Measurements from ENCODE around the gene THTPA.
"Not testable (repeated sequence)": the region's sequence is repeated elsewhere in the genome, so short reads cannot be mapped to it uniquely, and the experiment has no call there.

Gene THTPA

DNA sequence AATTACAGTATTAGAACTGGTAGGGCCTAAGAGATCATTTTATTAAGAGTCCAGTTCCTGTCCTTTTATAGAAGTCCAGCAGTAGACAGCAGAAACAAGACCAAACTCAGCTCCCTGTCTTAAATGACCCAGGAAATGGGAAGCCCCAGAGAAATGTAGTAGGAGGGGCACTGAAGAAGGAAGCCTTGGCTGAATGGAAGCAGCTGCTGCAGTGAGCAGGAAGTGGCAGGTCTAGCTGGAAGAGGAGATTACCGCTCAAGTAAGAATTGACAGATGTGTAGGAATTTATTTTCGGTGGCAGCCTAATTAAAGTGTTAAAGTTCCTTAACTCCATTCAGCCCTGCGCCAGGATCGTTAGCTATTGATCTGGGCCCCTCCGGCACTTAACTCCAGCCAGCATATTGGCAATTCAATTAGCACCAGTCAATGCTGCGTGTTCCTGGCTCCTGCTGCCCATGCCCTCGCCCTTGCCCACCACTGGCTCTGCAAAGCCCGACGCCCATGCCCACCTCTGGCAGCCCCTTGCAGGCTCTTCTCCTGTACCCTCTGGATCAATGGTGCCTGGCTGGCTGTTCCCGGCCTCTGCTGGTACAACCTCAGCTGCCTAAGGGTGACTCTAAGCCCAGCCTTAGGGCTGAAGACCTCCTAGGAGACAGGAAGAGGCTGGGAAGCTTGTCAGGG is 25.6 kb upstream of the THTPA start:
- no peaks in the 10 kb centered on the region for H3K27me3 ChIP-seq
- no peak for TF ChIP-seq Cebpa-rat (IDR thresholded peaks at IDR 0.05)
- H3K4me3 ChIP-seq = no peak overlapping the region
- peak overlapping the region in 6 of 11 experiments; percentile 12 to 38 (median 25); a peak in 3 of 22 replicates for H3K9ac ChIP-seq
- peak overlapping the region; percentile 57 to 90 (median 83) for H3K4me2 ChIP-seq
- H4K20me1 ChIP-seq = peaks cover 0 to 9% (median 0%) of the 10 kb centered on the region in 11 experiments; a peak in 1 of 22 replicates
- H3K27ac ChIP-seq = peak overlapping the region in 10 of 11 experiments; percentile 28 to 67 (median 56); a peak in 19 of 22 replicates
- H3K36me3 ChIP-seq = peaks cover 0 to 36% (median 8%) of the 10 kb centered on the region in 11 experiments; a peak in 10 of 22 replicates
- H3K4me1 ChIP-seq = peaks cover 18 to 22% (median 21%) of the 10 kb centered on the region in 10 experiments
- no peaks in the 10 kb centered on the region for H3K9me3 ChIP-seq (replicated peaks in 1 of 11)

DNA sequence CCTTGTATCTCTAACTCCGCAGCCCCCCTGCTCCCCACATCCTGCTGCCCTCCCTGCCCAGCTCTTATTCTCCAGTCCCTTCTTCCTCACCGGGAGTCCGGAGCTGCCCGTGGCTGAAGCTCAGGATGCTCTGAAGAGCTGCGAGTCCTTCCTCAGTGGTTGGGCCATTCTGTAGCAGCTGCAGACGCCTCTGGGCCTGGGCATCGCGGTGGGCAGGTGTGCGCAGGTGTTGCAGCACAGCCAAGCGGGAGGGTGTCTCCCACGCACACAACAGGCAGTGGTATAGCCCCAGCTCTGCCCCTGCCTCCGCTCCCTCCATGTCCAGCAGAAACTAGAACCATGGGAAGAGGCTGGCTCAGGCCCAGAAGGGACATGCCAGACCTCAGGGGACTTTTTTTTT is 24.7 kb upstream of the THTPA start:
- no peak overlapping the region for H3K4me3 ChIP-seq
- peaks cover 0 to 28% (median 4%) of the 10 kb centered on the region in 11 experiments; a peak in 10 of 22 replicates for H3K36me3 ChIP-seq
- H3K27me3 ChIP-seq = no peaks in the 10 kb centered on the region
- peaks cover 0 to 5% (median 0%) of the 10 kb centered on the region in 11 experiments; a peak in 1 of 22 replicates for H4K20me1 ChIP-seq
- no peaks in the 10 kb centered on the region for H3K9me3 ChIP-seq (replicated peaks in 1 of 11)
- no peak for TF ChIP-seq Cebpa-rat (IDR thresholded peaks at IDR 0.05)
- H3K4me2 ChIP-seq = peak overlapping the region; percentile 57 to 90 (median 83); a peak in 21 of 22 replicates
- H3K9ac ChIP-seq = peak overlapping the region in 4 of 11 experiments; percentile 12 to 36 (median 22); a peak in 1 of 22 replicates
- H3K4me1 ChIP-seq = peaks cover 18 to 22% (median 21%) of the 10 kb centered on the region in 10 experiments
- peak overlapping the region in 8 of 11 experiments; percentile 28 to 67 (median 58); a peak in 9 of 22 replicates for H3K27ac ChIP-seq

DNA sequence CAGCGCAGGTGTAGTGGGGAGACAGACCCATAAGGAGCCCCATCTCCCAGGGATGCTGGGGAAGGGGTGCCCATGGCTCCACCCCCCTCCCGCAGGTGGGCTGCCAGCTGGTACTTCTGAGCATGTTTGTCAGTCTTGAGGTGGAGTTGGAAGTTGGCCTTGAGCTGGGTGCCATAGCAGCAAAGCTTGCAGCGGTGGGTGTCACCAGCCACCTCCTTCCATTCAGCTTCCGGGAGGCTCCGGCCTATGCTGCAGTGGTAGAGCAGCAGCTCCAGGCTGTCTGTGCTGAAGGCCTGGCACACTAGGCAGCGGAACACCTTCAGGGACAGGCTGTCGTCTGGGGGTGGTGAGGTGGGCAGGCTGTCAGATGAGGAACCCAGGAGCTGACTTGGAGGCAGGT is 23.4 kb upstream of the THTPA start:
- Histone ChIP-seq H3K4me1 (peaks cover 18 to 27% (median 23%) of the 10 kb centered on the region in 10 experiments), H3K4me3 (no peak overlapping the region), H3K27ac (no peak overlapping the region), H3K4me2 (no peak overlapping the region), H3K9ac (no peak overlapping the region), H3K27me3 (no peaks in the 10 kb centered on the region), H3K9me3 (replicated peaks in 1 of 11) (no peaks in the 10 kb centered on the region), H4K20me1 (no peaks in the 10 kb centered on the region), H3K36me3 (peaks cover 0 to 28% (median 0%) of the 10 kb centered on the region in 11 experiments; a peak in 8 of 22 replicates)
- no peak for TF ChIP-seq Cebpa-rat (IDR thresholded peaks at IDR 0.05)

DNA sequence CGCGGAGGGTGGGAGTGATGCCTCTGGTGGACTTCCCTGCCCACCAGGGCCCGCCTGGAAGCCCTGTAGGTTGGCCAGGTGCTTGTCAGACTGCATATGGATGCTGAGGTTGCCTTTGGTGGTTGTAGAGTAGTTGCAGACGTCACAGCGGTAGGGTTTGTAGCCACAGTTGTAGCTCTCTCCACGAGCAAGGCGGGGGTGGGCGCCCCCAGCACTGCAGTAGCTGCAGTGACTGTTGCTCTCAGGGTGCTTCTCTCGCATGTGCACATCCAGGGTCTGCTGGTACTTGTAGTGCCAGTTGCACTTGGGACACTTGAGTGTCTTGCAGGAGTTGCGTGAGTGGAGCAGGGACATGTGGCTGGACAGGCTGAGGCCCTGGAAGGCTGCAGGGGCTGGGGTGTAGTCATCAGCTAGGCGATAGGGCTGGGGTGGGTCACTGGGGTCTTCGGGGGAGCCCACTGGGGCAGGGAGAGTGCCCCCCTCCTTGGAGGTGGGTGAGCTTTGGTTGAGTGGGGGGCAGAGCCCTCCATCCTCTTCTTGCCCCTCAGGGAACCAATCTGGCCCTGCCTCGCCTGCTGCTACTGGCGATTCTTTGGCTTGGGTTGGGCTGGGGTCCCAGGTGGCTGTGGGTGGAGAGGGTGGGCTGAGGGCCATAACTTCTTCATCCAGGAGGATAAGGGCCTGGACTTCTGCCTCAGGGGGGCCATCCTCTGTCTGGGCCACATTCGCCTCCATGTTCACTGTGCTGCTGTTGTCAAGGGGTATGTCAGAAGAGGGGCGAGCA is 22.2 kb upstream of the THTPA start:
- H3K27me3 ChIP-seq = no peaks in the 10 kb centered on the region

GRCh38 chr14:23535943-23536342 is 20.1 kb upstream of the THTPA start:
- Histone ChIP-seq H3K36me3 (peaks cover 0 to 28% (median 0%) of the 10 kb centered on the region in 11 experiments; a peak in 8 of 22 replicates), H3K9me3 (replicated peaks in 1 of 11) (no peaks in the 10 kb centered on the region), H3K4me2 (no peak overlapping the region), H3K9ac (no peak overlapping the region), H3K4me3 (no peak overlapping the region), H4K20me1 (no peaks in the 10 kb centered on the region), H3K27ac (no peak overlapping the region), H3K27me3 (no peaks in the 10 kb centered on the region), H3K4me1 (peaks cover 6 to 18% (median 13%) of the 10 kb centered on the region in 10 experiments)
- TF ChIP-seq Cebpa-rat (IDR thresholded peaks at IDR 0.05) = no peak

More for the DNA sequence above, 22.2 kb upstream of the THTPA start:
- no peak overlapping the region for H3K4me2 ChIP-seq
- H3K9ac ChIP-seq = no peak overlapping the region
- no peaks in the 10 kb centered on the region for H4K20me1 ChIP-seq
- peaks cover 18 to 30% (median 26%) of the 10 kb centered on the region in 10 experiments for H3K4me1 ChIP-seq
- H3K36me3 ChIP-seq = peaks cover 0 to 28% (median 0%) of the 10 kb centered on the region in 11 experiments; a peak in 8 of 22 replicates
- H3K27ac ChIP-seq = no peak overlapping the region
- no peak for TF ChIP-seq Cebpa-rat (IDR thresholded peaks at IDR 0.05)
- no peak overlapping the region for H3K4me3 ChIP-seq
- no peaks in the 10 kb centered on the region for H3K9me3 ChIP-seq (replicated peaks in 1 of 11)

DNA sequence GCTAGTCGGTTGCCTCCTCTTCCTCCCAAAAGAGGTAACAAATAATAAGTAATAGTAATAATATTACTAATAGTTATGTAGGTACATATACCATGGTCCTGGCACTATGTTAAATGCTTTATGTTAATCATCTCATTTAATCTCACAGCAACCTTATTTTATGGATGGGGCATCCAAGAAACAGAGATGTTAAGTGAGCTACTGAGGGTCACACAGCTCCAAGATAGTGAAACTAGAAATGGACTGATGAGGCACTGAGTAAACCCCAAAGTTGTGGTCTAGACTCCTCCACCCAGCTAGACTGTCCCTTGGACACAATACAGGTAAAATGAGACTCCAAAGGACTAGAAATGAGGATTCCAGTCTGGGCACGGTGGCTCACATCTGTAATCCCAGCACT is 19.6 kb upstream of the THTPA start:
- no peak overlapping the region for H3K4me2 ChIP-seq
- H3K4me3 ChIP-seq = no peak overlapping the region
- H3K4me1 ChIP-seq = peaks cover under 1 to 13% (median 7%) of the 10 kb centered on the region in 10 experiments; a peak in 18 of 20 replicates
- no peaks in the 10 kb centered on the region for H4K20me1 ChIP-seq
- TF ChIP-seq Cebpa-rat (IDR thresholded peaks at IDR 0.05) = no peak
- no peaks in the 10 kb centered on the region for H3K27me3 ChIP-seq
- peaks cover 0 to 28% (median 0%) of the 10 kb centered on the region in 11 experiments; a peak in 8 of 22 replicates for H3K36me3 ChIP-seq
- no peaks in the 10 kb centered on the region for H3K9me3 ChIP-seq (replicated peaks in 1 of 11)
- H3K9ac ChIP-seq = no peak overlapping the region
- no peak overlapping the region for H3K27ac ChIP-seq

- not testable (repeated sequence) for H3K4me3 ChIP-seq; H3K4me1 ChIP-seq; H3K9ac ChIP-seq; H3K27ac ChIP-seq; H4K20me1 ChIP-seq; H3K27me3 ChIP-seq; H3K4me2 ChIP-seq; H3K9me3 ChIP-seq (replicated peaks in 1 of 11)
- peaks cover 0 to 28% (median 0%) of the 10 kb centered on the region in 11 experiments; a peak in 8 of 22 replicates for H3K36me3 ChIP-seq
These were observed 19.2 kb upstream of the THTPA start for GRCh38 chr14:23536906-23537305.

GRCh38 chr14:23537351-23538049 is 18.6 kb upstream of the THTPA start:
- Histone ChIP-seq H3K4me1 (peaks cover 0 to 9% (median 5%) of the 10 kb centered on the region in 10 experiments; a peak in 7 of 20 replicates), H3K4me2 (peak overlapping the region in 5 of 11 experiments; percentile 2 to 14 (median 9); a peak in 7 of 22 replicates), H3K9ac (no peak overlapping the region), H3K27ac (no peak overlapping the region), H3K4me3 (no peak overlapping the region), H3K27me3 (no peaks in the 10 kb centered on the region), H3K9me3 (replicated peaks in 1 of 11) (no peaks in the 10 kb centered on the region), H3K36me3 (peaks cover 0 to 24% (median 0%) of the 10 kb centered on the region in 11 experiments; a peak in 8 of 22 replicates), H4K20me1 (no peaks in the 10 kb centered on the region)
- no peak for TF ChIP-seq Cebpa-rat (IDR thresholded peaks at IDR 0.05)
